NB4 (cell line): ENCODE results near the gene ADAP2.

Experiments used
- DNase-seq: peaks from one replicate; pipeline ENCODE4 v3.0.0; 2010; ENCODE audit warnings: low read depth
- H3K4me3 ChIP-seq: one replicate; pipeline ENCODE4 v1.5.1; 2011; ENCODE audit warnings: mild to moderate bottlenecking, low read depth, low read length, moderate library complexity
- CTCF ChIP-seq: IDR thresholded peaks from one replicate; pipeline ENCODE4 v1.5.1; 2012; ENCODE audit warnings: low read depth, low read length
- MAX ChIP-seq: IDR thresholded peaks from 2 replicates; pipeline ENCODE4 v1.6.1; 2011; ENCODE audit warnings: low read depth, low read length
- MYC ChIP-seq: IDR thresholded peaks from 2 replicates; pipeline ENCODE4 v1.6.1; 2011; ENCODE audit warnings: low read depth, low read length
- POLR2A ChIP-seq: IDR thresholded peaks from 2 replicates; pipeline ENCODE4 v1.6.1; 2011; ENCODE audit warnings: mild to moderate bottlenecking; ENCODE audit not compliant: insufficient read length; ENCODE audit errors: extremely low read depth

The ADAP2 gene

GRCh38 chr17:30981531-30982519 is 60.1 kb downstream of the ADAP2 start:
- no peak for DNase-seq
- TF ChIP-seq CTCF (no peak), MYC (no peak), POLR2A (no peak), MAX (no peak)
- no peak overlapping the region for H3K4me3 ChIP-seq

GRCh38 chr17:30982855-30983254 is 61.1 kb downstream of the ADAP2 start:
- no peak overlapping the region for H3K4me3 ChIP-seq
- TF ChIP-seq MYC (no peak), POLR2A (no peak), CTCF (no peak), MAX (no peak)
- no peak for DNase-seq

GRCh38 chr17:30990458-30990857 is 68.7 kb downstream of the ADAP2 start:
- no peak for DNase-seq
- no peak overlapping the region for H3K4me3 ChIP-seq
- TF ChIP-seq MYC (no peak), POLR2A (no peak), CTCF (no peak), MAX (no peak)

GRCh38 chr17:30992551-30992950 is 70.8 kb downstream of the ADAP2 start:
- DNase-seq: no peak
- TF ChIP-seq POLR2A (no peak), MYC (no peak), CTCF (no peak), MAX (no peak)
- H3K4me3 ChIP-seq: no peak overlapping the region

GRCh38 chr17:30995347-30995746 is 73.6 kb downstream of the ADAP2 start:
- no peak for DNase-seq
- no peak overlapping the region for H3K4me3 ChIP-seq
- TF ChIP-seq MYC (no peak), CTCF (no peak), POLR2A (no peak), MAX (no peak)
